Measurements from ENCODE around the gene PDGFC. TPM values are rescaled to one million over a fixed set of nuclear protein-coding genes. Genes with fewer than 3 reads are reported as not detected.

The PDGFC gene
- total and polyA plus RNA-seq, 2 of the 13 experiments (the other 11 are each of a cell fraction or from before 2014, with no cell fraction given), result 4.6 to 9.1 TPM

DNA sequence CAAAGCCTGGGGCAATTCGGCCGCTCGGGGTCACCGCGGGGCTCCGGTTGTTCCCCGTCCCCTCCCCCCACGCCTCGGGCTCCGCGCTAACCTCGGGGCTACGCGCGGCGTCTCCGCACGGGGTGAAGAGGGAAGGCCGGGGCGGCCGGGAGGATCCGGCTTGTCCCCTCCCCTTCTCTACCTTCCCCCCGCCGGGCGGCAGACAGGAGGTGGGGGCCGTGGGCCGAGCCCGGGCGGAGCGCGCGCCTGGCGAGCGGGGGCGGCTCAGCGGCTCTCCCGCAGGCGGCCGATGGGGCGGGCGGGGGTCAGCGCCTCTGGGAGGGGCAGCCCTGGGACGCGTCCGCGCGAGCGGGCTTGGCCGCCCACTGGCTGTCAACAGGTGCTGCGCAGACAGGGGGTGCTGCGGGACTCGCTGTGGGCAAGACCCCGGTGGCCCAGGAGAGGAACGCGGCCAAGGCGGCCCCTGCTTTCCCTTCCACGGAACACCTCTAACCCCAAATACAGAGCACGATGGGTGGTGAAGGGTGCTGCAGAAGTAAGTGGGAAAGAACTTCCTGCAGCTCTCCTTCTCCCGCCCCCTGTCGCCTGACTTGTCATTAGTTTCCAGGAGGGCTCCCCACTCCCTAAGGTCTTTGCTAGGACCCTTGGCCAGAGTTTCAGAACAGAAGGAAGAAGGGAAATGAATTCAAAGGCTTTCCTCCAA lies at the start of gene PDGFC (continued):
- TF ChIP-seq, protein P1, sequence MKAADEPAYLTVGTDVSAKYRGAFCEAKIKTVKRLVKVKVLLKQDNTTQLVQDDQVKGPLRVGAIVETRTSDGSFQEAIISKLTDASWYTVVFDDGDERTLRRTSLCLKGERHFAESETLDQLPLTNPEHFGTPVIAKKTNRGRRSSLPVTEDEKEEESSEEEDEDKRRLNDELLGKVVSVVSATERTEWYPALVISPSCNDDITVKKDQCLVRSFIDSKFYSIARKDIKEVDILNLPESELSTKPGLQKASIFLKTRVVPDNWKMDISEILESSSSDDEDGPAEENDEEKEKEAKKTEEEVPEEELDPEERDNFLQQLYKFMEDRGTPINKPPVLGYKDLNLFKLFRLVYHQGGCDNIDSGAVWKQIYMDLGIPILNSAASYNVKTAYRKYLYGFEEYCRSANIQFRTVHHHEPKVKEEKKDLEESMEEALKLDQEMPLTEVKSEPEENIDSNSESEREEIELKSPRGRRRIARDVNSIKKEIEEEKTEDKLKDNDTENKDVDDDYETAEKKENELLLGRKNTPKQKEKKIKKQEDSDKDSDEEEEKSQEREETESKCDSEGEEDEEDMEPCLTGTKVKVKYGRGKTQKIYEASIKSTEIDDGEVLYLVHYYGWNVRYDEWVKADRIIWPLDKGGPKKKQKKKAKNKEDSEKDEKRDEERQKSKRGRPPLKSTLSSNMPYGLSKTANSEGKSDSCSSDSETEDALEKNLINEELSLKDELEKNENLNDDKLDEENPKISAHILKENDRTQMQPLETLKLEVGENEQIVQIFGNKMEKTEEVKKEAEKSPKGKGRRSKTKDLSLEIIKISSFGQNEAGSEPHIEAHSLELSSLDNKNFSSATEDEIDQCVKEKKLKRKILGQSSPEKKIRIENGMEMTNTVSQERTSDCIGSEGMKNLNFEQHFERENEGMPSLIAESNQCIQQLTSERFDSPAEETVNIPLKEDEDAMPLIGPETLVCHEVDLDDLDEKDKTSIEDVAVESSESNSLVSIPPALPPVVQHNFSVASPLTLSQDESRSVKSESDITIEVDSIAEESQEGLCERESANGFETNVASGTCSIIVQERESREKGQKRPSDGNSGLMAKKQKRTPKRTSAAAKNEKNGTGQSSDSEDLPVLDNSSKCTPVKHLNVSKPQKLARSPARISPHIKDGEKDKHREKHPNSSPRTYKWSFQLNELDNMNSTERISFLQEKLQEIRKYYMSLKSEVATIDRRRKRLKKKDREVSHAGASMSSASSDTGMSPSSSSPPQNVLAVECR (CRISPR knock-in tag; IDR thresholded peaks at IDR 0.05; ENCODE audit: borderline replicate concordance), result peak; percentile 41; the same call in 1 of the 2 replicates
- TF ChIP-seq EHMT2 (IDR thresholded peaks at IDR 0.05; ENCODE audit: borderline replicate concordance, low read depth, low read length), result no peak
- peak; percentile 46 for TF ChIP-seq ZFP90 (CRISPR knock-in tag; IDR thresholded peaks at IDR 0.05; ENCODE audit: borderline replicate concordance)
- TF ChIP-seq PPARG (CRISPR knock-in tag; conservative IDR thresholded peaks at IDR 0.05), result no peak
- peak; percentile 64 for TF ChIP-seq GABPB1 (CRISPR knock-in tag; IDR thresholded peaks at IDR 0.05)
- peak; percentile 75 for TF ChIP-seq ZNF563 (CRISPR knock-in tag; IDR thresholded peaks at IDR 0.05)
- TF ChIP-seq ZSCAN21 (CRISPR knock-in tag; IDR thresholded peaks at IDR 0.05; ENCODE audit: borderline replicate concordance), result 0 out of 2 replicates have a peak, but pooled peaks have one; percentile 58
- peak; percentile 58; the same call in 1 of the 2 replicates for TF ChIP-seq SP4 (CRISPR knock-in tag; IDR thresholded peaks at IDR 0.05)
- TF ChIP-seq, protein P2, sequence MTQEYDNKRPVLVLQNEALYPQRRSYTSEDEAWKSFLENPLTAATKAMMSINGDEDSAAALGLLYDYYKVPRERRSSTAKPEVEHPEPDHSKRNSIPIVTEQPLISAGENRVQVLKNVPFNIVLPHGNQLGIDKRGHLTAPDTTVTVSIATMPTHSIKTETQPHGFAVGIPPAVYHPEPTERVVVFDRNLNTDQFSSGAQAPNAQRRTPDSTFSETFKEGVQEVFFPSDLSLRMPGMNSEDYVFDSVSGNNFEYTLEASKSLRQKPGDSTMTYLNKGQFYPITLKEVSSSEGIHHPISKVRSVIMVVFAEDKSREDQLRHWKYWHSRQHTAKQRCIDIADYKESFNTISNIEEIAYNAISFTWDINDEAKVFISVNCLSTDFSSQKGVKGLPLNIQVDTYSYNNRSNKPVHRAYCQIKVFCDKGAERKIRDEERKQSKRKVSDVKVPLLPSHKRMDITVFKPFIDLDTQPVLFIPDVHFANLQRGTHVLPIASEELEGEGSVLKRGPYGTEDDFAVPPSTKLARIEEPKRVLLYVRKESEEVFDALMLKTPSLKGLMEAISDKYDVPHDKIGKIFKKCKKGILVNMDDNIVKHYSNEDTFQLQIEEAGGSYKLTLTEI (CRISPR knock-in tag; conservative IDR thresholded peaks at IDR 0.05), result no peak
- TF ChIP-seq ZNF614 (CRISPR knock-in tag; IDR thresholded peaks at IDR 0.05; ENCODE audit: borderline replicate concordance), result no peak
- TF ChIP-seq NRL (CRISPR knock-in tag; IDR thresholded peaks at IDR 0.05; ENCODE audit: borderline replicate concordance), result no peak
- TF ChIP-seq, protein P3, sequence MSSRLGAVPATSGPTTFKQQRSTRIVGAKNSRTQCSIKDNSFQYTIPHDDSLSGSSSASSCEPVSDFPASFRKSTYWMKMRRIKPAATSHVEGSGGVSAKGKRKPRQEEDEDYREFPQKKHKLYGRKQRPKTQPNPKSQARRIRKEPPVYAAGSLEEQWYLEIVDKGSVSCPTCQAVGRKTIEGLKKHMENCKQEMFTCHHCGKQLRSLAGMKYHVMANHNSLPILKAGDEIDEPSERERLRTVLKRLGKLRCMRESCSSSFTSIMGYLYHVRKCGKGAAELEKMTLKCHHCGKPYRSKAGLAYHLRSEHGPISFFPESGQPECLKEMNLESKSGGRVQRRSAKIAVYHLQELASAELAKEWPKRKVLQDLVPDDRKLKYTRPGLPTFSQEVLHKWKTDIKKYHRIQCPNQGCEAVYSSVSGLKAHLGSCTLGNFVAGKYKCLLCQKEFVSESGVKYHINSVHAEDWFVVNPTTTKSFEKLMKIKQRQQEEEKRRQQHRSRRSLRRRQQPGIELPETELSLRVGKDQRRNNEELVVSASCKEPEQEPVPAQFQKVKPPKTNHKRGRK (CRISPR knock-in tag; IDR thresholded peaks at IDR 0.05), result no peak
- TF ChIP-seq MTF1 (CRISPR knock-in tag; IDR thresholded peaks at IDR 0.05), result no peak
- TF ChIP-seq, protein P4, sequence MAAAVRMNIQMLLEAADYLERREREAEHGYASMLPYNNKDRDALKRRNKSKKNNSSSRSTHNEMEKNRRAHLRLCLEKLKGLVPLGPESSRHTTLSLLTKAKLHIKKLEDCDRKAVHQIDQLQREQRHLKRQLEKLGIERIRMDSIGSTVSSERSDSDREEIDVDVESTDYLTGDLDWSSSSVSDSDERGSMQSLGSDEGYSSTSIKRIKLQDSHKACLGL (CRISPR knock-in tag; IDR thresholded peaks at IDR 0.05), result no peak
- TF ChIP-seq GABPA (IDR thresholded peaks at IDR 0.05; ENCODE audit: low read depth, low read length), result no peak
- no peak for TF ChIP-seq GABPA (CRISPR knock-in tag; IDR thresholded peaks at IDR 0.05; ENCODE audit: low read depth)
- TF ChIP-seq, protein P5, sequence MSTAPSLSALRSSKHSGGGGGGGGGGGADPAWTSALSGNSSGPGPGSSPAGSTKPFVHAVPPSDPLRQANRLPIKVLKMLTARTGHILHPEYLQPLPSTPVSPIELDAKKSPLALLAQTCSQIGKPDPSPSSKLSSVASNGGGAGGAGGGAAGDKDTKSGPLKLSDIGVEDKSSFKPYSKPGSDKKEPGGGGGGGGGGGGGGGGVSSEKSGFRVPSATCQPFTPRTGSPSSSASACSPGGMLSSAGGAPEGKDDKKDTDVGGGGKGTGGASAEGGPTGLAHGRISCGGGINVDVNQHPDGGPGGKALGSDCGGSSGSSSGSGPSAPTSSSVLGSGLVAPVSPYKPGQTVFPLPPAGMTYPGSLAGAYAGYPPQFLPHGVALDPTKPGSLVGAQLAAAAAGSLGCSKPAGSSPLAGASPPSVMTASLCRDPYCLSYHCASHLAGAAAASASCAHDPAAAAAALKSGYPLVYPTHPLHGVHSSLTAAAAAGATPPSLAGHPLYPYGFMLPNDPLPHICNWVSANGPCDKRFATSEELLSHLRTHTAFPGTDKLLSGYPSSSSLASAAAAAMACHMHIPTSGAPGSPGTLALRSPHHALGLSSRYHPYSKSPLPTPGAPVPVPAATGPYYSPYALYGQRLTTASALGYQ (CRISPR knock-in tag; IDR thresholded peaks at IDR 0.05), result peak; percentile 57; the same call in 1 of the 2 replicates
- TF ChIP-seq ZMYM3 (CRISPR knock-in tag; IDR thresholded peaks at IDR 0.05), result no peak
- peak; percentile 82 for TF ChIP-seq RBFOX2 (IDR thresholded peaks at IDR 0.05; ENCODE audit: low read depth, low read length)

Data from HepG2 (cell line).